GM19238 (cell line): ENCODE data around the gene GALNT14.

ENCODE experiments used
- DNase-seq: peaks from one replicate; pipeline ENCODE4 v3.0.0; 2011; ENCODE audit warnings: low spot score; ENCODE audit not compliant: insufficient read length

GALNT14 gene

DNA sequence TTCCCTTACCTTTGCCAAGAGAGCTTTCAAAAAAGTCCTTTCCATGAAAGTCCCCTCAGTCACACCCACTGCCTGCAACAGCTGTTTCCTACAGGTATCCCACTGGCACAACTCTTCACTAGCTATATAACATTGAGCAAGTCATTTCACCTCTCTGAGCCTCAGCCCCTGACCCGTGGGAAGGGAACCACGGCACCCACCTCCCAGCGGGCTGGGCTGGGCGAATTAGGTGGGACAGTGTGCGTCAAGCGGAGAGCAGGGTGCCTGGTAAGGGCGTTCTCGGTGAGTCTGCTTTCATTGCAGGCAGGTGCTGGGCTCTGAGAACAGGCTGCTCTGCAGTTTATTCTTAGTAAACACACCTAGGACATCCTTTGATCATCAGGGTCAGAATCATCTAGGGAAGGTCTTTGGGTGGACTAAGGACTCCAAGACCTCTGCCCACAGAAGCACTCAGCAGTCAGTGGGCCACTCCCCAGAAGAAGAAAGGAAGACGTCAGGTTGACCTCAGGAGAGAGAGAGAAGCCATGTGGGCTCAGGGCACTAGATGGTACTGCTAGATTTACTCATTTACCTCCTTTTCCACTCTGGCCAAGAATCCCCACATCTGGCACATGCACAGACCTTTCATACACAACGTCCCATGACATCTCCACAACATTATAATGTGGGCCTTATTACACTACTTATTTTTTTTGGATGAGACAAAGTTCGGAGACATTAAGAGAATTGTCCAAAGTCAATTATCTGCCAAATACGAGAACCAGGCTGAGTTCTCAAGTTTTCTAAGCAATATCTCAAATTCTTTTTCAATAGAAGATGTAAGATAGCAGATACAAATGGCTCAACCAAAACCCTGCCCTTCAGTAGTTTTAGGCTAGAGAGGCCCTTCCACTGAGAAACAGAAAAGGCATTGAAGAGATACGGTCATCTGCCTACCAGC, 79.9 kb downstream of the GALNT14 start:
- DNase-seq: no peak

GRCh38 chr2:31057691-31058090, 80.5 kb downstream of the GALNT14 start:
- DNase-seq: no peak

GRCh38 chr2:31055938-31056337, 82.3 kb downstream of the GALNT14 start:
- no peak for DNase-seq

DNA sequence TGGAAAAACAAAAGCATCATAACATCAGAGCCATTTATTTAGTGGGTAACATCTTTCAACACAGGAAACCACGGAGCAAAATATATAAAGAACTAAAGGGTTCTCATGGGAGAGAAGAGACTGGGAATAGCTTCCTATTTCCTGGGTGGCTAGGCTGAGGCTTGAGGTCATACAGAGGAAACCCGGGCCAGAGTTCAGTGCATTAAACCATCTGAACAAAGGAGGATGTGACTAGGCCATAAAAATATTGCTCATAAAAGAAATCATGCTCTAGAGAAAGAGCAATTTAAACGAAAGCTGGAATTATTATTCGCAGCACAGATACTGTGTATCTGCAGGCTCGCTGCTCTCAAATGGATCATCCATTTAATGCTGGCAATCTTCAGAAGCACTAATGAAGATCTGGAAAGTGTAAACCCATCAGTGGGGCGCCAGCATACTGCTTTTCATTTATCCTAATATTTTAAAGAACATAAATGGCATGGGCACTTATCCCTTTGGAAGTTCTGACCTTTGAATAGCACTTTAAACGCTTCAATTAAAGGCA, 83.3 kb downstream of the GALNT14 start:
- DNase-seq: no peak

DNA sequence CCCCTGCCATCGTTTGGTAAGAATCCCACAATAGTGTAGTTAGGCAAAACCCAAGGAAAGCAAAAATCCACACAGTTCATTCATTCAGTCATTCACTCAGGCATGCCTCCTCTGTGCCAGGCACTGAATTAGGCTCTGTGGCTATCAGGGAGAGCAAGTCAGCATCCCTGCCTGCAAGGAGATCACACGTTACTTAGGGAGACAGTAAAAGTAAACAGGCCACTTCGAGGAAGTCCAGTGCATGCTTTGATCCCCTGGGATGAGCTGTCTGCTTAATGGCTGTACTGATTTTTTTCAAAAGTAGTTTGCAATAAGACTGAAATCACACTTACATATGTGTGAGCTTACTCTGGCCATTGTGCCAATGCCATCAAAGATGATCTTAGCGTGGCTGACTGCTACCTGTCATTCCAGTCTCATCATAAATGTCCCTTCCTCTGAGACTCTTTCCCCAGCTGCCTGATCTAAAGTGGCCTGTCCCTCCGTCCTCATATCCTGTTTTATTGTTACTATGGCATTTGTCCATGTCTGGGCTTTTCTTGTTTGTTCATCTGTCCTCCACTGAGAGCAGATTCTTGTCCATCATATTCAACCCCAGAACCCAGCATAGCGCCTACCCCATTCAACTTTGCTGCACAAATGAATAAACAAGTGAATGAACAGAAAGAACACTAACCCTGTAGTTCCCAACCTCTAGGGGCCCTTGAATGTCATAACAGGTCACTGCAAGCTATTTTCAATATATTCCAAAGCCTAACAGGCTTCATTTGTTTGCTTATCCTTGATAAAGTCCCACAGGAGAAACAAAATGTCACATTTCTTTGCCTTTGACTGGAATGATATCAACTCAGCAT, 84.1 kb downstream of the GALNT14 start:
- no peak for DNase-seq

GRCh38 chr2:31052284-31052683, 86.0 kb downstream of the GALNT14 start:
- DNase-seq: no peak

GRCh38 chr2:31051258-31052140, 86.7 kb downstream of the GALNT14 start:
- no peak for DNase-seq

- DNase-seq: no peak
Measured at GRCh38 chr2:31049916-31050588, 88.2 kb downstream of the GALNT14 start.

- no peak for DNase-seq
Measured at GRCh38 chr2:31049264-31049663, 89.0 kb downstream of the GALNT14 start.

DNA sequence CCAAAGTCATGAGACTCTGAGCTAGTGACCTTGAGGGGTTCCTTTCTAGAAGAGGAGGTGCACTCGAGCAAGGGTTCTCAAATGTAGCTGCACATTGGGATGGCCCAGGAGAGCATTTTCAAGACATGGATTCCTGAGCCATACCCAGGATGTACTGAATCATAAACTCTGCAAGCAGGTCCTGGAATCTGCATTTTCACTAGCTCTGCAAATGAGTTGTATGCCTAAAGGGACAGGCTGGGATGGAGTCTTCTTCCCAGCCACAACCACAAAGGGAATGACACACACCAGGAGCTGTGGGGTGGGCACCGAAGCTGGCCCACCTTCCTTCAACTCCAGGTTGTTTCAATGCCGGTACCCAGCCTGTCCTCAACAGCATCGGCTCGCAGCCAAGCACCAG, 90.6 kb downstream of the GALNT14 start:
- no peak for DNase-seq

DNA sequence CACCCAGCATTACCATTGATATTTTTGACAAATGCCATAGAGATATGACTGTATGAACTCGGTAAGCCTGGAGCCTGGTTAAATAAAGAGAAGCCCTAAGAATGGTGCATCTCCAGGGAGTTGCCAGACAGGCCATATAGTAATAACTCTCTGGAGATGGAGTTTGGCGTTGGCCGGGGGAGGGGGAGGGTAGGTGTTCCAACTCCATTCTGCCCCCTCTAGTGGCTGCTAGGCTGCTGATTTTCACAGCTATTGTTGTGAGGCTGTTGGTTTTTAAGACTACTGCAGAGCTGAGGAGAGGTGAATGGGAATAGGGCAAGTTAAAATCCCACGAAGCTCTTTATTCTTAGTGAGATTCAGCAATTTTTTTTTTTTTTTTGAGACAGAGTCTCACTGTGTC, 99.9 kb downstream of the GALNT14 start:
- DNase-seq: no peak

- DNase-seq: no peak
Measured at GRCh38 chr2:31037058-31037457, 101.2 kb downstream of the GALNT14 start.

GRCh38 chr2:31033032-31033431, 105.2 kb downstream of the GALNT14 start:
- no peak for DNase-seq

DNA sequence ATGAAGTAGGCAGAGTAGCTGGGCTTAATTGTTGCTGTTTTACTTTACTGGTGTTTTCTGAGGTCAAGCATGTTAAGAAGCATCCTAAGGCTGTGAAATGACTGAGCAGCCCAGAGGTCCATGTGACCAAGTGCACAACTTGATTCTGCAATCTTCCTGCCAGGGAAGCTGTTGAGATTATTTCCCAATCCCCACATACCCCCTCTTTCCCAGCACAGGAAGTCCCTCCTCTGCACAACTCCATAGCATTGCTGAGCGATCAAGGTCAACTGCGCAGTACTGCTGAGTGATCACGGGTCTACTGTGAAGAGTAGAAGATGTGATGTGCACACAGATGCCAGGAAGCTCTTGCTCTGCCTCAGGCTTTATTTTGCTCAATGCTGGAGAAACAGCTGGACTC, 105.8 kb downstream of the GALNT14 start:
- DNase-seq: no peak

GRCh38 chr2:31031132-31031706, 107.0 kb downstream of the GALNT14 start:
- peak; percentile 27 for DNase-seq

DNA sequence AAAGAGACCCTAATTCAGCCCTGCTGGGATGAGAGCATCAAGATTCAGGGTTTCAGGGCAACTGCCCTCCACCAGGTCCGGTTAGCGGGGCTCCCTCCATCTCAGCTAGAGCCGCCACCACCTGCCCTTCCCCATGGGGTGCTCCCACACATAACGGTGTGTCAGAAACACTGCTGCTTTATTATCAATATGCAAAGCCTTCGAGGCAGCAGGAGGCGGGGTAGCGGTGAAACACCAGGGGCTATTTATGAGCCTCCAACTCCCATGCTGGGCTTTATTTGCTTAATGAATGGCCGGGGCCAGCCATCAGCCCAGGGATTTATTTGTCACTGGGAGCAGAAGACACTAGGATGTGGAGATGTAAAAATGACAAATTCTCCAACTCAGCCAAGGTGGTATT, 109.8 kb downstream of the GALNT14 start:
- no peak for DNase-seq

DNA sequence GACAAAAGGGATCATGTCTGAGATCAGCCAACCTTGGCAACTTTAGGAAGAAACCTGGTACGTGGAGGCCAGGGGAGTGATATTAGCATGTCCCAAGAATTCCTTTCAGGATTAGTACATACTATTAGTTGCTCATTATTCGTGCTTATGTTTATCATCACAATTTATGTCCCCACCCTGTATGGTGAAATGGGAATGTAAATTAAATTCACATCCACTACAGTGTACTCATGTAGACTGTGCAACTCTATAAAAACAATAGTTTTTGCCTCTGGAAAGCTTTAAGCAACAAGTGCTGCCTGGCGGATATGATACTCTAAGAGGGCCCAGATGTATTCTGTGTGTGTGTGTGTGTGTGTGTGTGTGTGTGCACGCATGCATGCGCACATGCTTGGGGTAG, 110.7 kb downstream of the GALNT14 start:
- no peak for DNase-seq

- no peak for DNase-seq
Measured at GRCh38 chr2:31023541-31023940, 114.7 kb downstream of the GALNT14 start.

- no peak for DNase-seq
Measured at GRCh38 chr2:31020713-31021112, 117.5 kb downstream of the GALNT14 start.

- DNase-seq: no peak
Measured at GRCh38 chr2:31018280-31018679, 120.0 kb downstream of the GALNT14 start.
